ENCODE measurements around the gene CDH1. TPM values are rescaled to one million over a fixed set of nuclear protein-coding genes. Genes with fewer than 3 reads are reported as not detected.
A peak's percentile ranks its signal among the peaks of the same experiment; 100 is the strongest.

CDH1 gene
- total RNA-seq, 1 donor from 2014 or later = 0.35 TPM

DNA sequence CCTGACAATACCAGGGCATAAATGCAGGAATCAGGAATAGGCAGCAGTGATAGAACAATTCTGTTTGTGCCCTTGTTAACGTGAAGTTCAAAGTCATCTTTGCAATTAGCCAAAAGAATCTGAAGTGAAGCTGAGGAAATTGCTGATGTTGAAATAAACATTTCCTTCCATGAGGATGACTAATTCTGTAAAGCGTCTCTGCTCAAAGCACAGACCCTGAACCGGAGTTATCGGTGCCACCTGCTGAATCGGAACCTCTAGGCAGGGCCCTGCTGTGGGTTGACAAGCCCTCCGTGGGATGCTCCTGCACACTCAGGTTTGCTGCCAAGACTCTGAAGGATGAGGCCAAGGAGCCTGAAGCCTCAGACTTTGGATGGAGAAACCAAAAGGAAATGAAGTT is 37.0 kb upstream of the CDH1 start:
- no peak overlapping the region for H3K27ac Mint-ChIP-seq (ENCODE audit: unreplicated experiment)
- no peaks in the 10 kb centered on the region for H3K27me3 Mint-ChIP-seq (ENCODE audit: low read depth)
- no peak overlapping the region for H3K4me3 Mint-ChIP-seq (ENCODE audit: unreplicated experiment)
- no peaks in the 10 kb centered on the region for H3K36me3 Mint-ChIP-seq (ENCODE audit: low read depth)
- no peak for DNase-seq (ENCODE audit: low spot score)
- H3K9me3 Mint-ChIP-seq (ENCODE audit: low read depth) = no peaks in the 10 kb centered on the region
- TF ChIP-seq, protein P1, sequence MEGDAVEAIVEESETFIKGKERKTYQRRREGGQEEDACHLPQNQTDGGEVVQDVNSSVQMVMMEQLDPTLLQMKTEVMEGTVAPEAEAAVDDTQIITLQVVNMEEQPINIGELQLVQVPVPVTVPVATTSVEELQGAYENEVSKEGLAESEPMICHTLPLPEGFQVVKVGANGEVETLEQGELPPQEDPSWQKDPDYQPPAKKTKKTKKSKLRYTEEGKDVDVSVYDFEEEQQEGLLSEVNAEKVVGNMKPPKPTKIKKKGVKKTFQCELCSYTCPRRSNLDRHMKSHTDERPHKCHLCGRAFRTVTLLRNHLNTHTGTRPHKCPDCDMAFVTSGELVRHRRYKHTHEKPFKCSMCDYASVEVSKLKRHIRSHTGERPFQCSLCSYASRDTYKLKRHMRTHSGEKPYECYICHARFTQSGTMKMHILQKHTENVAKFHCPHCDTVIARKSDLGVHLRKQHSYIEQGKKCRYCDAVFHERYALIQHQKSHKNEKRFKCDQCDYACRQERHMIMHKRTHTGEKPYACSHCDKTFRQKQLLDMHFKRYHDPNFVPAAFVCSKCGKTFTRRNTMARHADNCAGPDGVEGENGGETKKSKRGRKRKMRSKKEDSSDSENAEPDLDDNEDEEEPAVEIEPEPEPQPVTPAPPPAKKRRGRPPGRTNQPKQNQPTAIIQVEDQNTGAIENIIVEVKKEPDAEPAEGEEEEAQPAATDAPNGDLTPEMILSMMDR (IDR thresholded peaks at IDR 0.05) = no peak
- peaks cover 16% of the 10 kb centered on the region for H3K4me1 Mint-ChIP-seq (ENCODE audit: low read depth)

DNA sequence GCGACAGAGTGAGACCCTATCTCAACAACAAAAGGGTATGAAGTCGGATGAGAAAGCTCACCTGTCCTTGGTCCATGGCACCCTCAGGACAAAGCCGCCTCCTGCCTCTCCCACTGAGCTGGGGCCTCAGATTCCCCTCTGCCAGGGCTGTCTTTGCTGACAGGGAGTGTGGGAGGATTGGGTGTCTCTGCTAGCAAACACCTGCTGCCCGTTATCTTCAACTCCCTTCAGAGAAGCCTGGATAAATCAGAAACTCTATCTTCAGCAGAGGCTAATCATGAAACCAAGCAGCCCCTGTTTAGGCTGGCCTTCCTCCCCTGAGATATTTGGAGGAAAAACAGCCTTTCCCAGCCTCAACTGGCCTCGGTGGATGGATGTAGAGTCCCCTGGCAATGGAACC is 36.3 kb upstream of the CDH1 start:
- TF ChIP-seq, protein P1 (IDR thresholded peaks at IDR 0.05) = no peak
- DNase-seq (ENCODE audit: low spot score) = no peak
- H3K27me3 Mint-ChIP-seq (ENCODE audit: low read depth) = no peaks in the 10 kb centered on the region
- no peak overlapping the region for H3K4me3 Mint-ChIP-seq (ENCODE audit: unreplicated experiment)
- H3K9me3 Mint-ChIP-seq (ENCODE audit: low read depth) = no peaks in the 10 kb centered on the region
- no peak overlapping the region for H3K27ac Mint-ChIP-seq (ENCODE audit: unreplicated experiment)
- H3K36me3 Mint-ChIP-seq (ENCODE audit: low read depth) = no peaks in the 10 kb centered on the region
- H3K4me1 Mint-ChIP-seq (ENCODE audit: low read depth) = peaks cover 16% of the 10 kb centered on the region

DNA sequence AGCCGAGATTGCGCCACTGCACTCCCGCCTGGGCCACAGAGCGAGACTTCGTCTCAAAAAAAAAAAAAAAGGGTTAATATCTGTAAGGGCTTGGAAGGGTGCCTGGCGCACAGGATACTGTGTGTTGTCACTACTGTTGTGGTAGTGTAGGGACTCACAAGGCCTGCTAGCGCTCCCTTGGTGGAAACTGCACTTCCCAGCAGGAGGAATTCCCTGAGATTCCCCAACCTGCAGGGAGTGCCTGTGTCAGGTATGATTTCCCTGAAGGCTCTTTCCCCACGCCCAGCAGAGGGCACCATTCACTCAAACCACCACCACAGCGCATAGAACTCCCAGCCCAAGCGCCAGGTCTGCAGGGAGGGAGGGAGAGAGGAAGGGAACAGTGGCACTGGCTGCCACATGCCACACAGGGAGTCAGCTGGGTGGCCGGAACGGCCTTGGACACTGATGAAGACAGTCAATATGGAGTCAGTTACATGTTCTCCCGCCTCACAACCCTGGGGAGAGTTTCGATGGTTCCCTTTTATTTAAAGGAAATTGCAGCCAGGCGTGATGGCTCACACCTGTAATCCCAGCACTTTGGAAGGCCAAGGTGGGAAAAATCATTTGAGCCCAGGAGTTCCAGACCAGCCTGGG is 32.7 kb upstream of the CDH1 start:
- no peaks in the 10 kb centered on the region for H3K9me3 Mint-ChIP-seq (ENCODE audit: low read depth)
- peaks cover 28% of the 10 kb centered on the region for H3K4me1 Mint-ChIP-seq (ENCODE audit: low read depth)
- H3K27ac Mint-ChIP-seq (ENCODE audit: unreplicated experiment) = no peak overlapping the region

GRCh38 chr16:68707340-68708152 is 29.5 kb upstream of the CDH1 start:
- H3K27ac Mint-ChIP-seq (ENCODE audit: unreplicated experiment) = peak overlapping the region; percentile 29
- TF ChIP-seq, protein P1 (IDR thresholded peaks at IDR 0.05) = peak; percentile 67
- peaks cover 19% of the 10 kb centered on the region for H3K4me1 Mint-ChIP-seq (ENCODE audit: low read depth)
- H3K36me3 Mint-ChIP-seq (ENCODE audit: low read depth) = no peaks in the 10 kb centered on the region
- no peak overlapping the region for H3K4me3 Mint-ChIP-seq (ENCODE audit: unreplicated experiment)
- H3K9me3 Mint-ChIP-seq (ENCODE audit: low read depth) = no peaks in the 10 kb centered on the region
- DNase-seq (ENCODE audit: low spot score) = no peak
- H3K27me3 Mint-ChIP-seq (ENCODE audit: low read depth) = no peaks in the 10 kb centered on the region

More for the DNA sequence above, 32.7 kb upstream of the CDH1 start:
- H3K36me3 Mint-ChIP-seq (ENCODE audit: low read depth) = no peaks in the 10 kb centered on the region
- no peaks in the 10 kb centered on the region for H3K27me3 Mint-ChIP-seq (ENCODE audit: low read depth)
- TF ChIP-seq, protein P1 (IDR thresholded peaks at IDR 0.05) = peak; percentile 86
- H3K4me3 Mint-ChIP-seq (ENCODE audit: unreplicated experiment) = no peak overlapping the region
- DNase-seq (ENCODE audit: low spot score) = no peak

DNA sequence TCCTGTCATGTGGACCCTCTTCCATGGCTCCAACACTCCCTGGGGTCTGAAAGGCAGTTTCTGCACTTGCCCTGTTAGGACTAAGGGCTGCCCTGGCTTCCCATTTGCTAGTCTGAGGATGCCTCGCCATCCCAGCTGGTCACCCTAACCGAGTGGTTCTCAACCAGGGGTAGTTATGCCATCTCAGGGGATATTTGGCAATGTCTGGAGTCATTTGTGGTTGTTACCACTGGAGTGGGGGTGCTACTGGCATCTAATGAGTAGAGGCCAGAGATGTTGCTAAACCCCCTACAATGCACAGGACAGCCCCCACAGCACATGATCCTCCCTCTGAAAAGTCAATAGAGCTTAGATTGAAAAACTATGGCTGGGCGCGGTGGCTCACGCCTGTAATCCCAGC is 26.9 kb upstream of the CDH1 start:
- no peaks in the 10 kb centered on the region for H3K9me3 Mint-ChIP-seq (ENCODE audit: low read depth)
- no peak for DNase-seq (ENCODE audit: low spot score)
- no peak overlapping the region for H3K4me3 Mint-ChIP-seq (ENCODE audit: unreplicated experiment)

More for the DNA sequence above, 26.9 kb upstream of the CDH1 start:
- no peak overlapping the region for H3K27ac Mint-ChIP-seq (ENCODE audit: unreplicated experiment)
- peaks cover 14% of the 10 kb centered on the region for H3K4me1 Mint-ChIP-seq (ENCODE audit: low read depth)
- peaks cover 1% of the 10 kb centered on the region for H3K36me3 Mint-ChIP-seq (ENCODE audit: low read depth)
- TF ChIP-seq, protein P1 (IDR thresholded peaks at IDR 0.05) = no peak
- peaks cover 1% of the 10 kb centered on the region for H3K27me3 Mint-ChIP-seq (ENCODE audit: low read depth)
